BJ (cell line): ENCODE data around the gene HS3ST3A1. TPM values are rescaled to one million over a fixed set of nuclear protein-coding genes. Genes with fewer than 3 reads are reported as not detected.

Source experiments
- CTCF ChIA-PET: fragments of 350-600 bp; formaldehyde crosslinking; extraction: SDS; loops from one replicate; lab custom pipeline; 2021; ENCODE audit warnings: antibody characterized with exemption, inconsistent platforms; lab: Yijun Ruan, JAX
- POLR2A ChIA-PET: fragments of 300-600 bp; sonication (Branson Sonifier 250); formaldehyde crosslinking; extraction: SDS; loops from one replicate; lab custom pipeline; 2021; ENCODE audit warnings: antibody characterized with exemption; lab: Charles Lee
- DNase-seq: peaks from one replicate; pipeline ENCODE4 v3.0.0-alpha.2; 2011; ENCODE audit warnings: low read depth
- H3K27me3 ChIP-seq: 2 replicates; pipeline ENCODE4 v1.6.0; 2011; ENCODE audit warnings: low read length; ENCODE audit not compliant: control insufficient read depth, insufficient read depth
- H3K36me3 ChIP-seq: 2 replicates; pipeline ENCODE4 v1.5.1; 2011; ENCODE audit warnings: low read length; ENCODE audit not compliant: control insufficient read depth, insufficient read depth
- H3K4me3 ChIP-seq: 2 replicates; pipeline ENCODE4 v1.5.1; 2011; ENCODE audit warnings: low read depth, mild to moderate bottlenecking, control low read depth, low read length
- polyA plus RNA-seq: library from polyadenylated mRNA; depleted of rRNA; stranded (reverse); fragments of >200 nt; gene quantifications from 2 replicates; pipeline ENCODE4 v1.2.3, GENCODE V29; 2011
- TF ChIP-seq, protein P1 (sequence below): IDR thresholded peaks from 2 replicates; pipeline ENCODE4 v1.5.1; 2011; ENCODE audit warnings: low read depth, mild to moderate bottlenecking, control low read depth, inconsistent platforms, low read length, moderate library complexity; ENCODE audit not compliant: insufficient read depth

Gene HS3ST3A1
- polyA plus RNA-seq, 1 experiment = 7.5 TPM

DNA sequence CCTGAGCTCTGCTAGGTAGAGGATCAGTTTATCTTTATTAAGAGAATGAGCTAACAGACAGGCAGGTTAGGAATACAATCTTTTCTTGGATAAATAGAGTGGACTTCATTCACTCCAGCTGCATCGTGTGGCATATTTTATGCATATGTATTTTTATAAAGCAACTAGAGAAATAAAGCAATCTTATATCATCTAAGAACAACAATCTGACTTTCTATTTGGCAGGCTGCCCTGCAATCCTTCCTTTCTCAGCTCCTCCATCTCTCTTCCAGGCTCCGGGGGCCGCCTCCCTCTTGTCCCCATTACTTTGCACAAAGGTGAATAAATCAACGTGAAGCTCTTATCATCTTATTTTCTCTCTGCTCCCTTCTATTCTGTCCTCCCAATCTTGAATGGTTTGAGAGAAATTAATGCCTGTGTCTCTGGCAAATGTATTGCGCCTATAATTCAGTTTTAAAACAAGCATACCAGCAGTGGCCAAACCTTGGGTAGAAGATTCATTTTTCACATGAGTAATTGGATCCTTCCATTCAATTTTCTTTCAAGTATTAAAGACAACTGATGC, 64.5 kb downstream of the HS3ST3A1 start:
- Histone ChIP-seq H3K36me3 (no peaks in the 10 kb centered on the region; the same call in 1 of the 2 replicates), H3K4me3 (no peak overlapping the region), H3K27me3 (no peaks in the 10 kb centered on the region)
- no peak for DNase-seq
- ChIA-PET CTCF (interaction anchor here (0.6 to 0.9 kb wide), 2 partner anchors 14 to 17 kb away, joined by 3 read pairs; no protein-coding TSS in a partner anchor), POLR2A (no interaction called here)
- TF ChIP-seq, protein P1, sequence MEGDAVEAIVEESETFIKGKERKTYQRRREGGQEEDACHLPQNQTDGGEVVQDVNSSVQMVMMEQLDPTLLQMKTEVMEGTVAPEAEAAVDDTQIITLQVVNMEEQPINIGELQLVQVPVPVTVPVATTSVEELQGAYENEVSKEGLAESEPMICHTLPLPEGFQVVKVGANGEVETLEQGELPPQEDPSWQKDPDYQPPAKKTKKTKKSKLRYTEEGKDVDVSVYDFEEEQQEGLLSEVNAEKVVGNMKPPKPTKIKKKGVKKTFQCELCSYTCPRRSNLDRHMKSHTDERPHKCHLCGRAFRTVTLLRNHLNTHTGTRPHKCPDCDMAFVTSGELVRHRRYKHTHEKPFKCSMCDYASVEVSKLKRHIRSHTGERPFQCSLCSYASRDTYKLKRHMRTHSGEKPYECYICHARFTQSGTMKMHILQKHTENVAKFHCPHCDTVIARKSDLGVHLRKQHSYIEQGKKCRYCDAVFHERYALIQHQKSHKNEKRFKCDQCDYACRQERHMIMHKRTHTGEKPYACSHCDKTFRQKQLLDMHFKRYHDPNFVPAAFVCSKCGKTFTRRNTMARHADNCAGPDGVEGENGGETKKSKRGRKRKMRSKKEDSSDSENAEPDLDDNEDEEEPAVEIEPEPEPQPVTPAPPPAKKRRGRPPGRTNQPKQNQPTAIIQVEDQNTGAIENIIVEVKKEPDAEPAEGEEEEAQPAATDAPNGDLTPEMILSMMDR = no peak

DNA sequence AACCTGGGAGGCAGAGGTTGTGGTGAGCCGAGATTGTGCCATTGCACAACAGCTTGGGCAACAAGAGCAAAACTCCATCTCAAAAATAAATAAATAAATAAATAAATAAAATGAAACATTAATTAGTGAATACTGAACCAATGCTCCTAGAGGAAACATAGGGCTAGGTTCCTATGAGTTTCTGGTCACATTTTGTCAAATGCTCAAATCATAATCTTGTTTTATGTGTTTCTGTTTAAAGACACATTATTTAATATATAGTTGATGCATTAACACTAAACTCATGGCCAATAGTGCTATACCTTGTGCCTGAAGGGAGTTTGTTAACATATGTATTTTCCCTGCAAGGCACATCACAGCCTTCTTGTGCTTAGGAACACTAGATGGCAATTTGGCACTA, 66.8 kb downstream of the HS3ST3A1 start:
- no peaks in the 10 kb centered on the region for H3K27me3 ChIP-seq
- CTCF ChIA-PET = interaction anchor here (0.6 to 0.7 kb wide), 2 partner anchors 16 to 762 kb away, joined by 3 read pairs; no protein-coding TSS in a partner anchor
- H3K36me3 ChIP-seq = no peaks in the 10 kb centered on the region; the same call in 1 of the 2 replicates
- no peak for DNase-seq
- POLR2A ChIA-PET = no interaction called here
- H3K4me3 ChIP-seq = no peak overlapping the region
- TF ChIP-seq, protein P1 = no peak

DNA sequence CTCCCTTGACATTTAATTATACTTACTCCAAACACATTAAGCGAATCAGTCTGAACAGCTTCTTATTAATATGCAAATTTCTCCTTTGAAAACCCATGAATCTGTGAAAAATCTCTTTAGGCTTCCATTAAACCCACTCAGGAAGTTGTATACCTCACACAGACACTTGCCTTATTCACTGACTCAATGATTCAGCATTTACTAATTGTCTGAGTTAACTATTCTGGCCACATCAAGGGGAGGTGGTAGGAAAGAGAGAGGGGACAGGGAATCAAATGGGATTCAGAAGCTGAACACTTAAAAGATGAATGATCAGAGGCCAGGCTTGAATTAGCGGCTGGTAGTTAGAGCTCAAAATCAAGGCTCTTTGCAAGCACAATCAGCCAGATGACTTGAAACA, 70.0 kb downstream of the HS3ST3A1 start:
- Histone ChIP-seq H3K36me3 (no peaks in the 10 kb centered on the region; the same call in 1 of the 2 replicates), H3K4me3 (no peak overlapping the region), H3K27me3 (no peaks in the 10 kb centered on the region)
- CTCF ChIA-PET = no interaction called here
- POLR2A ChIA-PET = no interaction called here
- no peak for DNase-seq
- TF ChIP-seq, protein P1 = no peak

DNA sequence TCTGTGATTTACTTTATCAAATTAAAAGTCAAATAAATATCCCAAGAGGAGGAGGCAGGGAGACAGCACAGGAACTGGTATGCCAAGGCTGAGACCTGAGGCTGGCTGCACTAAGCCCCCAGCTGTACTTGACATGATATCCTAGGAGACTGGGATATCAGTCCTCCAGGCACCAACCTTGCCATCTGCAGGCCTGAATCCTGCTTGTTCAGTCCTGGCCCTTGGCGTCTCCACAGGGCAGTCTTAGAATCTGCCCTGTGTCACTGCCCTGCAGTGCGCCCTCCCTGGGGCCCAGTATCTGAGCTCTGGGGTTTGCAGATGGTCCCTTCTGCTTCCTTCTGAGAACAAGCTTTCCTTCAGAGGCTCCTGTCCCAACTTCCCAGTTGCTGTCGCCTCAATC, 75.9 kb downstream of the HS3ST3A1 start:
- DNase-seq = no peak
- TF ChIP-seq, protein P1 = no peak
- H3K36me3 ChIP-seq = no peaks in the 10 kb centered on the region
- H3K4me3 ChIP-seq = no peak overlapping the region
- H3K27me3 ChIP-seq = no peaks in the 10 kb centered on the region
- ChIA-PET POLR2A (no interaction called here), CTCF (interaction anchor here (0.6 to 1.0 kb wide), 2 partner anchors 51 to 102 kb away, joined by 3 read pairs; no protein-coding TSS in a partner anchor)

DNA sequence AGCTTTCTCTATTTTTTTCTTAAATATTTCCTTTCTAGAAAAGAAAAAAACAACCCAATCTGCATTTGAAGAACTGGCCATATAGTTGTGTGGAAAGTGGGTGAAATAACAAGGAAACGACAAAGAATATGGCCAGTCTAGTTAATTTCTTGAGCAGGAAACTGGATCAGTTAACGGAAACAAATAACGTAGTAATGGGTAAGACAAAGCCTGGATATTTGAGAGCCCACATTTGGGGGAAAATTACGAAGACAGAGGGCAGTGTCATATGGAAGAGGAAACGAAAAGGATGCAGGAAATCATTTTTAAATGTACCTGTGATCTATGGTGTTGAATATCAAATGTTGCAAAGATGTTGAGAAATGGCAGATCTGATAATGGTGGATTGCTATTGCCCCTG, 78.6 kb downstream of the HS3ST3A1 start:
- H3K4me3 ChIP-seq = no peak overlapping the region
- CTCF ChIA-PET = interaction anchor here (0.8 kb wide), 1 partner anchor 14 kb away, joined by 3 read pairs; no protein-coding TSS in a partner anchor
- POLR2A ChIA-PET = no interaction called here
- no peaks in the 10 kb centered on the region for H3K36me3 ChIP-seq
- H3K27me3 ChIP-seq = no peaks in the 10 kb centered on the region
- TF ChIP-seq, protein P1 = no peak
- DNase-seq = no peak
